PFSK-1 (cell line): ENCODE results near the gene SST.

ENCODE experiments used
- FOXP2 ChIP-seq: optimal IDR thresholded peaks from 2 replicates; pipeline ENCODE3; 2011; ENCODE audit warnings: borderline replicate concordance, control low read depth, inconsistent platforms; ENCODE audit not compliant: insufficient read depth; ENCODE audit errors: extremely low read length, extremely low read depth
- POLR2AphosphoS5 ChIP-seq: IDR thresholded peaks from 2 replicates; pipeline ENCODE4 v1.6.1; 2012; ENCODE audit warnings: low read depth, mild to moderate bottlenecking, control low read depth, low read length, moderate library complexity
- REST ChIP-seq, 2 experiments: IDR thresholded peaks; 2 replicates each; pipeline versions ENCODE4 v1.6.1 to v1.8.0; 2011 to 2012; ENCODE audit warnings: low read depth in 2 of 2, low read length in 2 of 2, control low read depth in 1 of 2, inconsistent platforms in 1 of 2, mild to moderate bottlenecking in 1 of 2, moderate library complexity in 1 of 2; ENCODE audit not compliant: insufficient read depth in 1 of 2
- SIN3A ChIP-seq: IDR thresholded peaks from 2 replicates; pipeline ENCODE4 v1.6.1; 2012; ENCODE audit warnings: mild to moderate bottlenecking, low read length, moderate library complexity, borderline replicate concordance; ENCODE audit not compliant: insufficient read depth
- TAF1 ChIP-seq: IDR thresholded peaks from 2 replicates; pipeline ENCODE4 v1.6.1; 2012; ENCODE audit warnings: low read length, control low read depth, borderline replicate concordance; ENCODE audit not compliant: insufficient read depth

SST gene

DNA sequence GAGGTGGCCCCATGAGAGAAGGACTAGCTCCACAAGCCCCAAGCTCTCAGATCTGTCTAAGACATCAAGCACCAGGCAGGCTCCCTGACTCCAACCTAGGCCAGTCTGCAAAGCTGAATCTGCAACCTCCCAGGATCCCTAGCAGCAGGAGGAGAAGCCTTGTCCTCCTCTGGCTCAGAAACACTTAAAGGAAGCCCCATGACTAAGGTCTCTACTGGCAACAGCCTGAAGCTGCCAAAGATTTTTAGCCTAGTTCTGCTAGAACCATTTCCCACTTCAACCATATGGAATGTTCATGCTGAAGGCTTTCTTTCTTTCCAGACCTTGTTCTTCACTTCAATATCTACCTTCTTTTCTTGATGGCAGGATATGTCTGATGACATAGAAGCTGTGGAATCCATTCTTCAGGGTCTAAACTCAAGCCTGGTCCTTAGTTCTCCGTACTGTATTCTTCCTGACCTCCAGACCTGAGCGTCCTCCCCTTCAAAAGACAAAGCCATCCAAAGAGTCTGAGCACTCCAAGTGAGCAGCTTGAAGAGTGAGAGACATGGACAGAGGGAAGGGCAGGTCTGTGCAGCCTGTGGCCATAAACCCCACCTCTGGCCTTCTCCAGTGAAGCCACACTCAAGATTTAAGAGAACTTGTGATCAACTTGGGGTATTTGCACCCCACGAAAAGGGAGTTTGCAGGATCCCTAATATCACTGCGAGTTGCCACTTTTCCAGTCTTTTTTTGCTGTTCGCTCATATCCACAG, 23.1 kb downstream of the SST start:
- TF ChIP-seq POLR2AphosphoS5 (no peak), TAF1 (no peak), REST (IDR thresholded peaks at IDR 0.05; ENCODE audit: insufficient read depth in 1 of 2, low read depth in 2 of 2, low read length in 2 of 2) (no peak), FOXP2 (no peak)

DNA sequence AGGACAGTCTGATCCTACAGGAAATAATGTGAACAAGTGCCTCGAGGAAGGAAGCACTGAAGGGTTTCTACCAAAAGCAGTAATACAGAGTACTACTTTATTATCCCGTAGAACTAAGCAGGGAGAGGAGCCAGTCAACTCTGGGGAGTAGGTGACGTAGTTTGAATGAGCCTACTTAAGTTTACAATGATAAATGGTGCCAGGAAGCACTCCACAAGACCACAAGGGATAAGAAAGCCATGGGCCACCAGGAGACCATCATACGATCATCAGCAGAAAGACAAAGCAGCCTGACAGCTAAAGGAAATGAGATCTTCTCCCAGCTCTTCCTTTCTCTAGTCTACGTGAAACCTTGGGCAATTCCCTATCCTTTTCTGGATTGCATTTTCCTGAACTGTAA, 27.3 kb downstream of the SST start:
- no peak for TF ChIP-seq TAF1

DNA sequence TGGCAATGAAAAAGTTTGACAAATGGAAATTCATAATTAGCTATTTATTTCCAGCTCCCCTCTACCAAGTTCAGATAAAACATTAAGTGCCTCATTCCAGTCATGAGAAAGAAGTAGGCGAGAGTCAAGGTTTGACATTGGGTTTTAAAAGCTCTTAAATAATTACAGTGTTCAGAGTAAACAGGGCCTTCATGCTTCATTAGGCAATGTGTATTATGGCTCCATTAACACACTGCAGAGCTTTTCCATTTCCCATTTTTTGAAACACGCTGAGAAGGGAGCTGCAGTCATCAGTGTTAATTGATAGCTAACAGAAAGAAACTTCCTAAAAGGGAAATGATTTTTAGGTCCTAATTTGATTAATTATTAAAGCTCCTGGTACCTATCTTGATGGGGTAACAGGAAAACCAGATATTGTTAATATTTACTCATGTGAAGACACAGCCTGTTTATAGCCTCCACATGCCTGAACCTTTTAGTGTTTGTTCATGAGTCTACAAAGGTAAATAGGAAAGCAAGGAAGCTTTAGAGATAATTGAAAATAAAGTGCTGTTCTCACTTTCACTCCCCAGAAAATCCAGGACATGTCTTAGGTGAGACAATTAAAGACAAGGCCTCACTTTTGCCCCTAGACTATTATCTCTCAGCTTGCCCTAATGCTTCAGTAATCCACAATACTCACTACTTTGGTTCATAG, 28.7 kb downstream of the SST start:
- no peak for TF ChIP-seq SIN3A
- TF ChIP-seq TAF1, result no peak
- no peak for TF ChIP-seq POLR2AphosphoS5
- no peak for TF ChIP-seq FOXP2
- TF ChIP-seq REST (IDR thresholded peaks at IDR 0.05; ENCODE audit: insufficient read depth in 1 of 2, low read depth in 2 of 2, low read length in 2 of 2), result no peak

DNA sequence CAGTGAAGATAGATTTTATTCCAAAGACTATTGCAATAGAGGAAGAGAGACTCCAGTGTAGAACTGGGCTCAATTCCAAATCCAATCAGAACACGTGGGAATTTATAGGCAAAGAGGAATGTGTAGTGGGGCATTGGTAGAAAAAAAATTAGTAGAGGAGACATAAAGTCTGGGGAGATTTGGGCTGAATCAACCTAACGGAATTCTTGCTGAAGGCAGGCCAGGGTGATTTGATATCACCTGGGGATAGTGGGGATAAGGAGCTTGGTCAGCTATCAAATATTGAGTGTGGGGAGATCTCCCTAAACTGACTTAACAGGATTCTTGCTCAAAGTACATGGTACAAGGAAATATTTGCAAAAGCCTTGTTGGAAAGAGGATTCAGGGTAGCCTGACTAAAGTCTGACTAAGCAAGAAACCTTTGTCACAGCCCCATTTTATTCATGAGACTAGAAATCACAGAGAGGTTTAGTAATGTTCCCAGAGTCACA, 29.6 kb downstream of the SST start:
- TF ChIP-seq FOXP2 (no peak), REST (IDR thresholded peaks at IDR 0.05; ENCODE audit: insufficient read depth in 1 of 2, low read depth in 2 of 2, low read length in 2 of 2) (no peak), POLR2AphosphoS5 (no peak), SIN3A (no peak), TAF1 (no peak)

GRCh38 chr3:187639927-187640568, 30.1 kb downstream of the SST start:
- TF ChIP-seq TAF1, result no peak
- no peak for TF ChIP-seq POLR2AphosphoS5
- TF ChIP-seq REST (IDR thresholded peaks at IDR 0.05; ENCODE audit: insufficient read depth in 1 of 2, low read depth in 2 of 2, low read length in 2 of 2), result no peak
- no peak for TF ChIP-seq FOXP2
- TF ChIP-seq SIN3A, result no peak
